Measurements from ENCODE around the gene C10orf143.
A peak's percentile ranks its signal among the peaks of the same experiment; 100 is the strongest.

C10orf143 gene

DNA sequence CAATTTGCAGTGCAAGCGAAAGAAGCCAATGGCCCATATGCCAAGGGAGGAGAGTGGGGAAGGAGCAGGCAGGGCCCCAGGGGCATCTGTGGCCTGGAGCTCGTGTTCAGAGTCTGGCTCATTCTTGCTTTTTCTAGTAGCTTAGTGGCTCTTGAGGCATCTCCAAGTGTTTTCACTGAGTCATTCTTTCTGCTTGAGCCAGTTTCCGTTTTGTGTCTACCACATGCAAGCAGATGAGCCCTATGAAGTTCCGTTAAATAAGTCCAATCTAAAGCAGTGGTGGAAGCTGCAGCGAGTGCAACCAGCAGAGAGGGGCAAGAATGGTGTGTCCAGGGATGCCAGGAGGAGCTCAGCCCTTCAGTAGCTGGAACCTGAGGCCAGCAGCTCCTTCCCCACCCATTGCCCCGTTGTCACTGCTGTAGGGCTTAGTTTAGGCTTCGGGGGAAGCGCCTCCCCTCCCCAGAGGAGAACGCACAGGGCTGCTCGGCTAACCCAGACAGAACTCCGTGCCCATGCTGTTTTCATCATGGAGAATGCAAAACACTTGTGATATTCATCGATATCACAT lies 89.2 kb downstream of the C10orf143 start:
- Histone ChIP-seq H3K27ac (peak overlapping the region in 6 of 21 experiments; percentile 29 to 77 (median 47)), H3K4me3 (no peak overlapping the region)

DNA sequence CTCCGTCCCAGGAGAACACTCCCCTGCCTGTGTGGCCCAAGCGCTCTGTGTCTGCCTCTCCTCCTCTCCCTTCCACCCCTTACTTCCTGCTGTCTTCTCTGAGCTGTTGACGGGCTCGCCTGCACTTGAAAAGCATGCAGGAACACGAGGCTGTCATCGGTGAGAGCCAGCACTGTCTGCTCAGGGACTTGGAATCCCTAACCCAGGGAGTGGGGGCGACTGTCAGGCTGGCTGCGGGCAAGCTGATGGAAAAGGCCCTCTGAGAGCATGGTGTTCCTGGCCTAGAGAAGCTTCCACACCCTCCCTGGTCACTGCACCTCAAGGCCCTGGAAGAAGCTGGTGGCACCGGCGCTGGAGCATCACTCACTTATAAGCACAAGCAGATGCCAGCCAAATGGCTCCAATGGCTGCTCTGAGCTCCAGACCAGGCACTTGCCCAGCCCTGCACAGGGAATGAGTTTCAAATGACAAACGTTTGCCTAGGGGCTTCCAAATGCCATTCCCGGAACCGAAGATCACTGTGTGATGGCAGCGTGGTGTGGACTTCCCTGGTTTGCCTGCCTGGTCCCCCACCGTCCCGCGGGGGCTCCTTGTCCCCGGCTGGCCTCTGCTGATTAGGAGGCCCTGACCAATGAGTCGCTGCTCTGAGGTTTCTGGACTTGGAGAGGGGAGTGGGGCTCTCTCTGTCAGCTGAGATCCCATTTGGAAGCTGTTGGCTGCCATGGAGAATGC lies 89.8 kb downstream of the C10orf143 start:
- no peak overlapping the region for H3K4me3 ChIP-seq
- peak overlapping the region in 9 of 21 experiments; percentile 7 to 77 (median 50) for H3K27ac ChIP-seq

DNA sequence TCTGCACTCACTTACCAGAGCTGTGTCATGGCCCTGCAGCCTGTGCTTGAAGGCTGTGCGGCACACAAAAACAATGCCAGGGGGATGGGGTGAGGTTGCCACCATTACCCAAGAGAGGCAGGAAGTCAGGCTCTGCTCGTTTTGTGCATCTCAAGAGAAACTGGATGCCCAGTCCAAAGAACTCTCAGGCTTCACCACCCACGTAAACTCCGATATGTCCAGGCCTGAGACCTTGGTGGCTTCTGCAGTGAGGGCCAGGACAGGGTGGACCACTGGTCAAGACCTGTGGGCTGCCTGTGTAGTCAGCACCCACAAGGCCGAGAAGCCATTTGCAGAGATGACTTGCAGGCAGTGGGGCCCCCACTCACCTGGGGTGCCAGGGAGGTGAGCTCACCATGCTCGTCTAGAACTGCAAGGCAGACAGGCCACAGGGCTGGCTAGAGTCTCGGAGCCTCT lies 91.9 kb downstream of the C10orf143 start:
- Histone ChIP-seq H3K27ac (no peak overlapping the region), H3K4me3 (no peak overlapping the region)

DNA sequence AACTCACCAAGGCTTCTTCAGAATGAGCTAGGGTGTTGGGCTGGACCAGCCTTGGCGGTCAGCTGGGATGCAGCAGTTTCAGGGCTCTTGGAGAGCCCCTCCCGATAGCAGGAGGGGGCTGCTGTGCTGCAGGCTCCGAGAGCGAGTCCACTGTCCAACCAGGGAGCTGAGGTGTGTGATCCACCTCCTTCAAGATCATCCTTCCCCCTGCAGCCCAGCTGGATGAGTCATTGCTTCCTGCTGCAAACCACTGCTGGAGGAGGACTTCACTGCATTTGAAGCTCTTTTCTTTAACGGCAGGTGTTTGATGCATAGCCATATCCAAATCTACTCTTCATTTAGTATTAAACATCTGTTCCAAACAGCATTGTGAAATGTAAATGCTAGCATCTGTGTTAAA lies 92.4 kb downstream of the C10orf143 start:
- Histone ChIP-seq H3K27ac (no peak overlapping the region), H3K4me3 (no peak overlapping the region)

DNA sequence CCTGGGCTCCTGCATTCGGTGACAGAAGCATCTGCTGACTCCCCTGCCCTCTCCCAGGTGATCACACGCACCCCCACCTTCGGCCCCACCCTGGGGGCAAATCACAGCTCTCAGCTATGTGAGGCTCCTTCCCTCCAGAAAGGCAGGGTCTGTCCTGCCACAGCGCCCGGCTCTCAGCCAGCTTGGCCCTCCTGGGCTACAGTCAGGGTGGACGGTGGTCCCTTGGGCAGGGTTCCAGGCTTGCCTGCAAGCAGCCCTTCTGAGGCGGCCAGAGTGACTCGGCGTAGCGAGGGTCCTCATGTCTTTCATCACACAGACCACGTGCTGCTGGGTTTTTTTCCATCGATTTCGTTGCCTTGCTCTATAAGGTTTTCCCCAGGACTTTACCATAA lies 93.0 kb downstream of the C10orf143 start:
- Histone ChIP-seq H3K27ac (no peak overlapping the region), H3K4me3 (no peak overlapping the region)

DNA sequence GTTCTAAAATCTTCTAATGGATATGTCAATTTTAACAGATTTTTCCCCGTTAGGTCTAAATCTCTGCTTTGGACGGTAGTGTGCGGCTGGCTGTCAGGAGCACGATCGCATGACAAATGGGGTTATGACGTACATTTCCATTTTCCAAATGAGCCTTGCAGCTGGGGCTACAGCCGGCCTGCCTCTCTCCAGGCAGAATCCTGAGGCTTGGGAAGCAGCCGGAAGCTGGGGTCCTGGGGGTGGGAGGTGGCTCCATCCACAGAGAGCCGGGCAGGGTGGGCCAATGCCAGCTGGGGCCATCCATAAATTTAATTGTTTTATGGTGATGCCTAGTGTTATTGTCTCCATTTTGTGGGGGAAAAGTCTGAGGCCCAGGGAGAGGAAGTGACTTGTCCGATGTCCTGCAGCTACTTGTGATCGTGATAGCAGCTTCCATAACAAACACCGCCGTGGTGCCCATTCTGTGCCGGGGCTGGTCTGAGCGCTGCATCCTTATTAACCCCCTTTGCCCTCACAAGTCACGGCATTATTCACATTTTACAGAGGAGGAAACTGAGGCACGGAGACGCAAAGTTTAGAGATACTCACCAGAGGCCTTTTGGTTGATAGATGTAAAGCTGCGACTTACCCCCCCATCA lies 93.5 kb downstream of the C10orf143 start:
- no peak overlapping the region for H3K4me3 ChIP-seq
- no peak overlapping the region for H3K27ac ChIP-seq

DNA sequence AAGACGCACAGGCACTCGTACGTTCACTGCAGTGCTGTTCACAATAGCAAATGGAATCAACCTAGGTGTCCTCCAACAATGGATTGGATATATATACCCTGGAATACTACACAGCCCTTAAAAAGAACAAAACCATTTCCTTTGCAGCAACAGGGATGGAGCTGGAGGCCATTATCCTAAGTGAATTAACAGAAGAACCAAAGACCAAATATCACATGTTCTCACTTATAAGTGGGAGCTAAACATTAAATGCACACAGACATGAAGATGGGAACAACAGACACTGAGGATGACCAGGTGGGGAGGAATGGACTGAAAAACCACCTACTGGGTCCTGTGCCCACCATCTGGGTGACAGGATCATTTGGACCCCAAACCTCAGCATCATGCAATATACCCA lies 94.5 kb downstream of the C10orf143 start:
- Histone ChIP-seq H3K27ac (no peak overlapping the region), H3K4me3 (no peak overlapping the region)

DNA sequence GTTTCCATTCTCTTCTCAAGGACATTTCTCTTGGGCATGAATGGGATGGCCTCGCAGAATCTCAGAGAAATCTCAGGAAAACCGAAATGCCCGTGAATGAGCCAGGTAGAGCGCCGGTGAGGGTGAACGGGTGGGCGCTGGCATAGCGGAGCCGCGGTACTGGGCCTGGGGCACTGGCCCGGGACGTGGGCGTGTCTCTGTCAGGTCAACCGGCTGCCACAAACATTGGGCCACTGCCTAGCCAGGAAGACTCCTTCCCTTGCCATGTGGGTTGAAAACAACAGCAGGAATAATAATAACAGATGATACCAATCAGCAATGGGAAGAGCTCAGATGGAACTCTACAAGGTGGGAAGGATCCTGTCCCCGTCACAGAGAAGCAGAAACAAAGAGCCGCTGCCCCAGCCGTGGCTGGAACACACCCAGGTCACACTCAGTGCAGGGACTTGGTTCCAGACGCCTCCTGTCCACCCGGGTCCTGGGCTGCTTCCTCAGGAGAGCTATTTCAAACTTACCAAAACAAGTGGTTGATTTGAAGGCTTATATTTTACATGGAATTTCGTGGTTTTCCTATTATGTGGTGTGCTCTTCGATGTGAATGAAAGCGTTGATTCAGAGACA lies 95.4 kb downstream of the C10orf143 start:
- Histone ChIP-seq H3K4me3 (no peak overlapping the region), H3K27ac (no peak overlapping the region)

DNA sequence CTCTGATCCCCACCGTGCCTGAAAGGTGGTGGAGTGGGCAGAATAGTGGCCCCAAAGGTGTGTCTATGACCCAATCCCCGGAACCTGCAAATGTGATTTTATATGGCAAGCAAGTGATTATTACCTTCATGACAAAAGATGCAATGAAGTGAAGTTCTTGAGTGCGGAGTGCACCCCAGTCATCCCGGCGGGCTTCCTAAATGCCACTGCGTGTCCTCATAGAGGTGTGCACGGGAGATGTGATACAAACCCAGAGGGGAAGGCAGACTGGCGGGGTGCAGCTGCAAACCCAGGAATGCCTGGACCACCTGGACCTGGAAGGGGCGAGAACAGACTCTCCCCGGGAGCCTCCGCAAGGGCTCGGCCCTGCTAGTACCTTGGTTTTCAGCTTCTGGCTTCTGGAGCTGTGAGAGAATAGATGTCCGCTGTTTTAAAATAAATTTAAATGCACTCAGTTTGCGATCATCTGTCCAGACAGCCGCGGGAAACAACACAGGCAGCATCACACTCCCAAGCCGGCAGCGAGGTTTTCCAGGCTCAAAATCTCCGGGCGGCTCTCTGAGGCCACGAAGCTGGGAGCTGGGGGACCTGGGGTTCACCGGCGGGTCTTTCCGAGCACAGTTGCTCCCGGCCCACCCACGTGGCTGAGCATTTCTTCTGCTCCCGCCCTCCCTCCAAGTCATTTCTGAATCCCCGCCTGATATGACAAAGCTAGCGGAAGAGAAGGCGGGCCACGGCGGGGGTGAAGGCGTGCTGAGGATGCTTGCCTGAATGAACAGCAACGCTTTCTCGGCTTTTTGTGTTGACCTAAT lies 96.2 kb downstream of the C10orf143 start:
- H3K27ac ChIP-seq: no peak overlapping the region

More for the DNA sequence above, 96.2 kb downstream of the C10orf143 start:
- no peak overlapping the region for H3K4me3 ChIP-seq

All from skin epidermis (tissue), 12 donors.